ENCODE measurements around the gene DIPK1B.

DNA sequence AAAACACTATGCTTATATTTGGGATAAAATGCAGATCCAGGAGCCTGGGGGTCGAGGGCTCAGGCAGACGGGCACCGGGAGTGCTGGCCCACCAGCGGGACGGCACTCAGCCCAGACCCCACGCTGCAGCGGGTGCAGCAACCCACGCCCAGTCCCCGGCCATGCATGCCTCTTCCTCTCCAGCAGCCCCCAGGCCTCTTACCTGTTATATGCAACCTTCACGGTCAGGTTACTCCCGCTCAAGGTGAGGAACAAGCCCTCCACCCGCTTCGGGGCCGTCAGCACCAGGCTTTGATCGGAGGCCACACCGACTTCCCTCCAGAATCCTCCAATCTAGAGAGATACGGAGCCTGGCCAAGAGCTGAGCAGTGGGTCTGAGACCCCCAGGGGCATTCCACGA is 44.5 kb downstream of the DIPK1B start:
- TF ChIP-seq, protein P1, sequence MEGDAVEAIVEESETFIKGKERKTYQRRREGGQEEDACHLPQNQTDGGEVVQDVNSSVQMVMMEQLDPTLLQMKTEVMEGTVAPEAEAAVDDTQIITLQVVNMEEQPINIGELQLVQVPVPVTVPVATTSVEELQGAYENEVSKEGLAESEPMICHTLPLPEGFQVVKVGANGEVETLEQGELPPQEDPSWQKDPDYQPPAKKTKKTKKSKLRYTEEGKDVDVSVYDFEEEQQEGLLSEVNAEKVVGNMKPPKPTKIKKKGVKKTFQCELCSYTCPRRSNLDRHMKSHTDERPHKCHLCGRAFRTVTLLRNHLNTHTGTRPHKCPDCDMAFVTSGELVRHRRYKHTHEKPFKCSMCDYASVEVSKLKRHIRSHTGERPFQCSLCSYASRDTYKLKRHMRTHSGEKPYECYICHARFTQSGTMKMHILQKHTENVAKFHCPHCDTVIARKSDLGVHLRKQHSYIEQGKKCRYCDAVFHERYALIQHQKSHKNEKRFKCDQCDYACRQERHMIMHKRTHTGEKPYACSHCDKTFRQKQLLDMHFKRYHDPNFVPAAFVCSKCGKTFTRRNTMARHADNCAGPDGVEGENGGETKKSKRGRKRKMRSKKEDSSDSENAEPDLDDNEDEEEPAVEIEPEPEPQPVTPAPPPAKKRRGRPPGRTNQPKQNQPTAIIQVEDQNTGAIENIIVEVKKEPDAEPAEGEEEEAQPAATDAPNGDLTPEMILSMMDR (conservative IDR thresholded peaks at IDR 0.05; ENCODE audit: low read depth, low read length) = no peak
- TF ChIP-seq EZH2phosphoT487 (IDR thresholded peaks at IDR 0.05; ENCODE audit: borderline replicate concordance, low read length) (no peak), EZH2 (IDR thresholded peaks at IDR 0.05; ENCODE audit: low read length, unreplicated experiment) (no peak)
